CD4-positive, alpha-beta T cell treated with Interleukin-15 for 1 hour (primary cell): ENCODE measurements around the gene UBE3C.
"Not testable (repeated sequence)": the region's sequence is repeated elsewhere in the genome, so short reads cannot be mapped to it uniquely, and the experiment has no call there.

ENCODE experiments used
- DNase-seq: peaks from one replicate; pipeline ENCODE4 v3.0.0-alpha.2; 2020

Gene UBE3C

GRCh38 chr7:157132796-157133195, 5.9 kb upstream of the UBE3C start:
- no peak for DNase-seq

GRCh38 chr7:157133304-157133703, 5.4 kb upstream of the UBE3C start:
- DNase-seq: no peak

DNA sequence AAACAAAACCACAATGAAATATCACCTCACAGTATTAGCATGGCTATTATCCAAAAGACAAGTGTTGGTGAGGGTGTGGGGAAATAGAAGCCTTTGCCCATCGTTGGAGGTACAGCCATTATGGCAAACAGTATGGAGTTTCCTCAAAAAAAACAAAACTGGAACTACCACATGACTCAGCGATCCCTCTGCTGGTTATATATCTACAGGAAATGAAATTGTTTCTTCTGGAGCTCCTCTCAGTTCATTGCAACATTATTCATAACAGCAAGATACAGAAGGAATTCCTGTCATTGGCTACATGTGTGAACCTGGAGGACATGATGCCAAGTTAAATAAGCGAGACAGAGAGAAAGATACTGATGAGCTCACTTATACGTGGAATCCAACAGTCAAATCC, 2.4 kb upstream of the UBE3C start:
- DNase-seq: no peak

GRCh38 chr7:157138101-157138423, 664 bp upstream of the UBE3C start:
- DNase-seq: no peak

- peak; percentile 72 for DNase-seq
Measured at GRCh38 chr7:157139111-157139809, 534 bp downstream of the UBE3C start.

DNA sequence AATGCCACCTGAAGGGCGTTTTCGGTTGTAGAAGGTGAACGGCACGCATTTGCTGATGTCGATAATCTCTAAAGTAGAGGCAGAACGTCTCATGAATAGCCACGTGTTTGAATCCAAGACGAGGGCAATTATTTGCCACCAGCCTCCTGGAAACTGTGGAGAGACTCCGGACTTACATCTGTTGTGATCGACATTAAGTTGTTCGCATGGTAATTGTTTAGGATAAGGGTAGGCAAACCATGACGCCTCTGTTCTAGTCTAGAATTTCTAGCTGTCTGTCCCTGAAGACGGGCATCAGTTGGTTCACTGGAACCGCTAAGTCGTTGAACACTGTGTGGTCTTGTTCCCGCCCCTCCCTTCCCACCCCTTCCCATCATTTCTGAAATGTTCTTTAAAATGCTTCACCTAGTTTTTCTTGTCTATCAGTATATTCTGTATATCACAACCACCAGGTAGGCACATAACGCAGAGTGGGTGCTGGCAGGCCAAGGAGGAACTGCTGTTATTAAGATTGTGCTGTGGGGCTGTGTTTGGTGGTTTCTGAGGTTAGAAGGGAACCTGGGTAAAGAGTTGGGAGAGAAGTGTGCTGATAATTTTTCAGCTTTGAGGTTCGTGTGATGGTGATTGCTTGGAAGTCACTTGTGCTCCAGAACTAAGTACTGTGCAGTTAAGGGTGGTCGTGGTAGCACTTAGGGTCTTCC, 1.2 kb downstream of the UBE3C start:
- DNase-seq: peak; percentile 26

GRCh38 chr7:157140511-157140905, 1.8 kb downstream of the UBE3C start:
- DNase-seq: no peak

- DNase-seq: no peak
Measured at GRCh38 chr7:157141525-157142060, 2.9 kb downstream of the UBE3C start.

DNA sequence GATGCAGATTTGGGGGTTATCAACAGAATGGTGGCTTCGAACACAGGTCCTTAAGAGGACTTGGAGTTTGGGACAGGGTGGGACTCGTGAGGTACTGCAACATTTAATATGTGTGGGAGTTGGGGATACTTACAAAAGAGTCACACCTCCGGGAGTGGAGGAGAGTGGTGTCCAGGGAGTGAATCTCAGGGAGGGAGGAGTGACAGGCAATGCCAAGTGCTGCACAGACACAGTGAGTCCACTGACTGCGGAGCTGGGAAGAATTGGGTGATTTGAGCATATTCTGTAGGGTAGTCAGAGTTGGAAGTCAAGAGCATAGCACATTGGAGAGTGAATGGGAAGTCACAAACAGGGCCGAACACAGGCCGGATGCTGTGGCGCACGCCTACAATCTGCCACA, 5.1 kb downstream of the UBE3C start:
- no peak for DNase-seq

DNA sequence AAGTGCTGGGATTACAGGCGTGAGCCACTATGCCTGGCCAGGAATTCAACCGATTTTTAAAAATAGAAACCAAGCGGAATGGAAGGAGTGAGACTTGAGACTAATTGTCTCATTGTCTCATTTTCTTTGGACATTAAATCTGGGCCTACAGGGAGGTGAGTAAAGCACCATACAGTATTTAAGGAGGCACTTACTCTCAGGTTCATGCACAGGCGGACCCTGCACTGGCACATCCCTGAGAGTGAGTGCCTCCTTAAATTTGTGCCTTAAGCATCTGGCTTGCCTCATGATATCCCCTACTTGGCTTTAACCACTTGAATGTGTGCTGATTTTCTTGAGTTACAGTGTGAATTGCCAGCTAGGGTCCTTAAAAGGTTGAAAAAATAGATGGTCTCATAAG, 10.6 kb downstream of the UBE3C start:
- DNase-seq: no peak

DNA sequence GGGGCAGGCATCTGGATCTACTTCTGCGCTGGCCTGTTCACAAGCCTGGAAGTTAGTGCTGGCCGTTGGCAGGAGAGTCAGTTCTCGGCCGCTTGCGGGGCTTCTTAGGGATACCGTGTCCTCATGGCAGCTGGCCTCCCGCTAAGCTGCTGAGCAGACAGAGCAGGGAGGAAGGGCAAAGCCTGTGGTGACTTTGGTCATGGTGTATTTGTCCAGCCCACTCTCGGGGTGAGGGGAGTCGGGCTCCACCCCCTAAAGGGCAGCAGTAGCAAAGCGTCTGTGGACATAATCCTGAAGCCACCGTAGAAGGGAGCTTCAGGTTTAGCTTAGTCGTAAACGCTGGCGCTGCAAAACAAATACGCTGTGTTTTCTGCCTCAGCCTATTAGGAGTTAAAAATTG, 12.2 kb downstream of the UBE3C start:
- DNase-seq: no peak

- DNase-seq: no peak
Measured at GRCh38 chr7:157151626-157152339, 13.1 kb downstream of the UBE3C start.

GRCh38 chr7:157152391-157152937, 13.7 kb downstream of the UBE3C start:
- no peak for DNase-seq

DNA sequence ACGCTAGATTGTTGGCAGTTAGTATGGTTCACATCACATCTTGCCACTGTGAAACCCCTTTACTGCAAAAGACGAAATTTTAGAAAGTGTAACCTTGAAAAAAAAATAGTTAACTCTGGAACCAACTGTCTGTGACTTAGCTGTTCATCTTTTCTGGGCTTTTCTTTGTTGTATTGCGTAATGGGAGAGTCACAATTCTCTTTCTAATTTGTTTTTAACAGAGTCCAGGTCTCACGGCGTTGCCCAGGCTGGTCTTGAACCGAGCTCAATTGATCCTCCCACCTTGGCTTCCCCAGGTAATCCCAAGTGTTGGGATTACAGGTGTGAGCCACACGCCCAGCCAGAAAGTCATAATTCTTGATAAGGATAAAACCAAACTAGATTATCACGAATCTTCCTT, 14.5 kb downstream of the UBE3C start:
- DNase-seq: no peak

DNA sequence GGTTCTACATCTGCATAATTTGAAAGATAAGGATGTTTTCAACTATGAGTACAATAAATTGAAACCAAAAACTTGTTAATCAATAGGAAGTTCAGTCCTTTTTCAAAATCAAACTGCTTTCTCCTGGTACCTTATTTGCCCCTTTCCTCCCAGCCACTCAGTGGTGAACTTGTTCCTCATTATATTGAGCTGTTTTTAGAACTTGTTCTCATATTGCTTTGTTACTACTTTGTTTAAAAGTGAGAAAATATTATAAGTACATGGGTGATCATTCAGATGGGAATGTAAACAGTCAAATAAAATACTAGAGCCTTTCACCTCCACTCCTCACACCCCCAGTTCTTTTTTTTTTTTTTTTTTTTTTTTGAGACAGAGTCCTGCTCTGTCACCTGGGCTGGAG, 17.2 kb downstream of the UBE3C start:
- no peak for DNase-seq

GRCh38 chr7:157158400-157158799, 19.7 kb downstream of the UBE3C start:
- DNase-seq: no peak

DNA sequence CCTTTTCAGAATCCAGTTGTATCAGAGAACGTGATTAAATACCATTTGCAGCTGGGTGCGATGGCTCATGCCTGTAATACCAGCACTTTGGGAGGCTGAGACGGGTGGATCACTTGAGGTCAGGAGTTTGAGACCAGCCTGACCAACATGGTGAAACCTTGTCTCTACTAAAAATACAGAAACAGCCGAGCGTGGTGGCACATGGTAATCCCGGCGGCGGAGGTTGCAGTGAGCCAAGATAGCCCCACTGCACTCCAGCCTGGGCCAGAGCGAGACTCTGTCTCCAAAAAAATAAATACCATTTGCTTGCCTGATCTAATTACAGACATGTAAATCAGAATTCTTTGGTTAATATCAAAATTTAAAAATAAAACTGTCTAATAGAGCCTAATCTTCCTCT, 20.8 kb downstream of the UBE3C start:
- DNase-seq: not testable (repeated sequence)

DNA sequence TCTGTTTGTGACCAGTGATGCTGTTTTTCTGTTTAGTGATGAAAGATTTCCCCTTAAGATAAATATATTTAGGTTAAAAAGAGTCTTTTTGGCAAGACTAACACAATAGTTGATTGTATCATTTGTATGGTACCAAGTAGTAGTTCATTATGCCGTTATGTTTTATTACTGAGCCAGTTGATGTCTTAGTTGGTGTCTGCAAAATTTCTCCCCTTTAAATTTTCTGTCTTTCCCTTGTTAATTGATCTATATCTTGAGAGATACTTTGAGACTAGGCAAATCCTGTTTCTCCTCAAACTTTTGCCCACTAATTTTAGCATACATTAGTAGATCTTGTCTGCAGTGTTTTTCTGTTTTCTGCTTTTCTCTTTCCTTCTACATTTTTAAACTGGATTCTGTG, 21.7 kb downstream of the UBE3C start:
- no peak for DNase-seq

DNA sequence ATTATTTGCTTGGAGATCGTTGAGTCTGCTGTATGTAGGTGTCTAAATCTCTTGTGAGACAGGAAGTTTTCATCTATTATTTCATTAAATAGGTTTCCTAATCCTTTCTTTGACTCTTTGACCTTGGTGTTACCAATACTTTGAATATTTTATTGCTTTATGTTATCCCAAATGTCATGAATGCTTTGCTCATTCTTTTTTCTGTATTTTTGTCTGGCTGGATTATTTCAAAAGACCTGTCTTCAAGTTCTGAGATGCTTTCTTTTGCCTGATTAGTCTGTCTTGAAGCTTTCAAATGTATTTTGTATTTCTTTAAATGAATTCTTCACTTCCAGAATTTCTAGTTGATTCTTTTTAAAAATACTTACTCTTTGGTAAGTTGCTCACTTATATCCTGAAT, 27.3 kb downstream of the UBE3C start:
- no peak for DNase-seq

GRCh38 chr7:157168571-157168970, 29.8 kb downstream of the UBE3C start:
- DNase-seq: no peak

GRCh38 chr7:157176771-157177170, 38.0 kb downstream of the UBE3C start:
- DNase-seq: no peak

DNA sequence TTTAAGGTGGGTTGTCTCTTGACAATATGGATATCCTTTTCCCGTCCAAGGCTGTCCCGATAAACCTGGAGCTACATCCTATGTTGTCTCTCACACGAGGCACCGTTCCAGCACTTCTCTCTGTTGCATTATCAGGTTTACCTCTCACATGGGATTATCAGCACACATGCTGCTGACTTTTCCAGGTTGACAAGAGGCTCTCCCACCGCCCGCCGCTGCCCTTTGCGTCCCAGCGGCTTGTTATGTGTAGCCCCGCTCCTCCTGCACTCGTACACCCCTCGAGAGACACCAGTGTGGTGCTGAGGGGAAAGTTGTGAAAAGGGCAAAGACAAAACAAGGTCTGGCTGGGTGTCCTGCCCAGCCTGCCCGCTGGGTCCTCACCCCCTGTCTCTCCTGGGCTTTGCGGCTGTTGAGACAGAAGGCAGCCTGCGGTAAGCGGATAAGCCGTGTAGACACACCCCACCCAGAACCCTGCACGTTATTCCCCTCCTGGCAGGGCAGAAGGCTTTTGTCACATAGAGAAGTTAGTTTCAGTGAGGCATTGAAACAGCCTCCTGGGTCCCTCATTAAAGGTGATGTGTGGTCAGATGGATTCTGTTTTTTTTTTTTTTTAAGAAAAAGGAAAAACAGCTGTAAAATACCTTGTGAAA, 38.7 kb downstream of the UBE3C start:
- no peak for DNase-seq

- no peak for DNase-seq
Measured at GRCh38 chr7:157177983-157178381, 39.3 kb downstream of the UBE3C start.
